Activated naive CD8-positive, alpha-beta T cell treated with anti-CD3 and anti-CD28 coated beads, Interleukin-2, amount 50 U/mL, for 16 hours (primary cell): ENCODE data around the gene ZNF775.

Experiments used
- DNase-seq: peaks from one replicate; pipeline ENCODE4 v3.0.0-alpha.2; 2020; ENCODE audit warnings: low read depth, low spot score

ZNF775 gene

DNA sequence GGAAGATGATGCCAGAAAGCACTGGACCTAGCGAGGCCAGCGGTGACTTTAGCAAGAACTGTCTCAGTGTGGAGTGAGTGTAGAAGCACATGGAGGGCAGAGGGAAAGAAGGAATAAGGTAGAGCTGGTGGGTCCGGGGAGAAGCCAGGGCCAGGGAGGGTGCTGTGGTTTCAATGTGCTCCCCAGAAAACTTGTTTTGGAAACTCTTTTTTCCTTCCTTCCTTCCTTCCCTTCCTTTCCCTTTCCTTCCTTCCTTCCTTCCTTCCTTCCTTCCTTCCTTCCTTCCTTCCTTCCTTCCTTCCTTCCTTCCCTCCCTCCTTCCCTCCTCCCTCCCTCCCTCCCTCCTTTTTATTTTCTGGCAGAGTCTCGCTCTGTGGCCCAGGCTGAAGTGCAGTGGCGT is 32.2 kb upstream of the ZNF775 start:
- DNase-seq = no peak

DNA sequence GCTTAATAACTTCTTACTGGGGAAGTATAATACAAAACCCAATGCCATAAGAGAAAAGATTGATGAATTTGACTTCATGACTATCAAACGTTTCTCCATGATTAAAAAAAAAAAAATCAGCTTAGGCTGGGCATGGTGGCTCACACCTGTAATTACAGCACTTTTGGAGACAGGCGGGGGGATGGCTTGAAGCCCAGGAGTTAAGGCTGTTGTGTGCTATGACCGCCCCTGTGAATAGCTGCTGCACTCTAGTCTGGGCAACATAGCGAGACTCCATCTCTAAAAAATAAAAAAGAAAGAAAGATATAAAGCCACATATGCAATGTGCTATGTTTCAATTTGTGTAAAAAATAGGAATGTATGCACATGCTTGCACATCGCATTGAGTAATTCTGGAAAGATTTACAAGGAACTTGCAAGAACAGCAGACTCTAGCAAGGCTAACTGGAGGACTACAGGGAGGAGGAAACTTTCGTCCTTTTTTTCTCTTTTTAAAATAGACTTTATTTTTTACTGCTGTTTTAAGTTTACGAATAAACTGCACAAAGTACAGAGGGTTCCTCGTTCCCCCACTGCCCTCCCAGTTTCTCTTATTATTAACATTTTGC is 27.4 kb upstream of the ZNF775 start:
- no peak for DNase-seq

DNA sequence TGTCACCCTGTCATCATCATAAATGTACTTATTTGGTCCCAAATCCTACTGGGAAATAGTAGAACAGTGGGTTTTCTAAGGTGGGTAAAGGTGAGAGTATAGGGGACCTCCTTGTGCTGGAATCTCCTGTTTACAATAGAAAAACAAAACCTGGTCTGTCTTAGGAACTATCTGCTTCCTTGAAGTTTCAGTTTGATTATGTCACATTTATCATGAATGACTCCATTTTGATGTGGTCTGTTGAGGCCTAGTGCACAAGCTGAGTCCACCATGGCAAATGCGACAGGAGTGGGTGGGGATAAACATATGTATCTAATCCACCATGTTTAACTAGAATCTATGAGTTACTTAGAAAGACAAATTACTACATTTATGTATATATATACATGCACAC is 23.5 kb upstream of the ZNF775 start:
- no peak for DNase-seq

DNA sequence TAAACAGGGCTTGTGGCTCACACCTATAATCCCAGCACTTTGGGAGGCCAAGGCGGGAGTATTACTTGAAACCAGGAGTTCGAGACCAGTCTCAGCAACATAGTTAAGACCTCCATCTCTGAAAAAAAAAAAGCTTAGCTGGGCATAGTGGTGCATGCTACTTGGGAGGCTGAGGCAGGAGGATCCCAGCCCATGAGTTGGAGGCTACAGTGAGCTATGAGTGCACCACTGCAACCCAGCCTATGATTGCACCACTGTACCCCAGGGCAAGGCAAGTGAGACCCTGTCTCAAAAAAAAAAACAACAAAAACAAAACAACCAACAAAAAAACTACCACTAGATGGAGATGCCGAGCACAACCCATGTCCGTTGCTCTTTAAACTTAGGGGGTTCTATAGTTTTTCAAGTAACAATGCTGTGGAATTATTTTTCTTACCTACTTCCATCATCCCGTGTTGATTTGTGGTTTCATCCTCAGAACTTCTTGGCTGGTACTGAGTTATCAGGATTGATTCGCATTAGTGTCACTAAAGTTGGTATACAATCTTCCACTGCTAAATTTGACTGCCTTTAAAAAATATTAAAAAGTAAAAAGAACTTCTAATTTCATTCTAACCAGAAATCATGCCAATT is 22.7 kb upstream of the ZNF775 start:
- no peak for DNase-seq

DNA sequence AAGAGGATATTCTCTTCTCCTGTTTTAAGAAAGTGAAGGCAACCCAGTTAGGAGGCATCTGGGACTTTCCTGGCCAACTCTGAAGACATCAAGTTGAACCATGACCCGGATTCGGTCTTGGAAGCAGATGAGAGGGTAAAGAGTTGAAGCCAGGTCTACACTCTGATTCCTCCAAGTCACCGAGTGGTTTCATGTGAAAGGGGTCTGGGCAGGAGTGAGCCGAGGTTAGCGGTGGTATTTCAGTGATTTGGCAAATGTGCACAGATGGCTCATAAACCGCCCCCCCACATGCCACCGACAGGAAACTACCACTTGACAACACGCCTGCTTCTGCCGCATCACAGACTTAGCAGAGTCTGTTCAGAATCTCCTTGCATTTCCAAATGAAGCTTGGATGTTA is 21.9 kb upstream of the ZNF775 start:
- DNase-seq = no peak

DNA sequence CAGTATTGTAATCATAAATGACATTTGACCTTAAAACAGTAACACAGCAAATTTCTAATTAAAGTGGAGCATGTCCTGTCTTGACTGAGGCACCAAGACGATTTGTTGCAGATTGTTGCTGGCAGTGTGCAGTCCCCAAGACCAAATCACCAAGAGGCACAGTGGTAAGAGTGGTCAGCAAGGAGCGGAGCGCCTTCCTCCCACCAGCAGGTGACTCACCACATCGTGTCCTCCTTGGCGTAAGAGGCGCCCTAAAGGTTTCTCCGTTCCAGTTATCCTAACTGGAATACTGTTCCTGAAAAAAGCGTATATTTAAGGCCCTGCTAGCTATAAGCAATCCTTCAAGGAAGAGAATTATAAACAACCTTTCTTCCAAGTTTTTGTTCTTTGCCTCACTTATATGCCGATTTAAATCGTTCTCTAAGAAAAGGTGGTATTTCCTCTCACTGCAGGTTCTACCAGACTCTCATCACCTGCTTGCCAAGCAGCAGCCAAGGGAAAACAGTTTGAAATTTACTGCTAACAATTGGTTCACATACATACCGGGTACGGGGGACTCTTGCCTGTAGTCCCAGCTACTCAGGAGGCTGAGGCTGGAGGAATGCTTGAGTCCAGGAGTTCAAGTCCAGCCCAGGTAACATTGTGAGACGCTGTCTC is 21.2 kb upstream of the ZNF775 start:
- no peak for DNase-seq

DNA sequence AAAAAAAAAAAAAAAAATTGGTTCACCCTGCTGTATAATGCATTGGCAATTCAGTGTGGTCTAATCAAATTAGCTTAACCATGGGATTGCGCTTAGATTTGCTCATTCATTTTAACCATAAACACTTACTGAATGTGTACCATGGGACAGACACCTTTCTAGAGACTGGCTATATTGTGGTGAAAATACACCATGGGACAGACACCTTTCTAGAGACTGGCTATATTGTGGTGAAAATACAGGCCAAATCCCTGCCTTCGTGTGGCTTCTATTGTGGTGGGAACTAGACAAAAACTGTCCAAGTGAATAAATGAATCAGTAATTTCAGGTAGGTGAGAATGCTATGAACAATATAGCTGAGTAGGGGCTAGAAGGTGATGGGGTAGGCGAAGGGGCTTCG is 20.7 kb upstream of the ZNF775 start:
- no peak for DNase-seq

DNA sequence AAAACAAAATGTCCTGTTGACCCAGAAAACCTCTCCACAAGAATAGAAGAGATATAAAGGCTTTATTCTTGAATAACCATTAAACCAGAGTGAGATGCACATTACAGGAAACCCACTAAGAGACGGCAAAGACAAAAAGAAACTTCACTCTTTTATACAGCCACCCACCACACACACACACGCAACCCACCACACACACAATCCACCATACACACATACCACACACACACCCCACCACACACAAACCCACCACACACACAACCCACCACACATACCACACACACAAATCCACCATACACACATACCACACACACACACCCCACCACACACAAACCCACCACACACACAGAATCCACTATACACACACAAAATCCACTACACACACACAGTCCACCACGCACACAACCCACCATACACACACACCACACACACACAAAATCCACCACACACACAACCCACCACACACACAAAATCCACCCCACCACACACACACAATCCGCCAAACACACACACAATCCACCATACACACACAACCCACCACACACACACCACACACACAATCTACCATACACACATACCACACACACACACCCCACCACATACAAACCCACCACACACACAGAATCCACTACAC is 20.0 kb upstream of the ZNF775 start:
- no peak for DNase-seq

DNA sequence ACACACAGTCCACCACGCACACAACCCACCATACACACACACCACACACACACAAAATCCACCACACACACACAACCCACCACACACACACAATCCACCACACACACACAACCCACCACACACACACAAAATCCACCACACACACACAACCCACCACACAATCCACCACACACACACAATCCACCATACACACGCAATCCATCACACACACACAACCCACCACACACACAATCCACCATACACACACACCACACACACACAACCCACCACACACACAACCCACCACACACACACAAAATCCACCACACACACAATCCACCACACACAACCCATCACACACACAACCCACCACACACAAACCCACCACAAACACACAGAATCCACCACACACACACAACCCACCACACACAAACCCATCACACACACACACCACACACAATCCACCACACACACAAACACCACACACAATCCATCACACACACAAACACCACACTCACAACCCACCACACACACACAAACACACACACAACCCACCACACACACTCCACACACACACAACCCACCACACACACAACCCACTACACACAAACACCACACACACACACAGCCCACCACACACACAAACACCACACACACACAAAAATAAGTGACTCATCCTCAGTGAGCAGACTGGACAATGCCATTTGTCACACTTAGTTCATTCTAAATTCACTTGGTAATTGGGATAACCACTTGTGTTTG is 19.3 kb upstream of the ZNF775 start:
- no peak for DNase-seq

DNA sequence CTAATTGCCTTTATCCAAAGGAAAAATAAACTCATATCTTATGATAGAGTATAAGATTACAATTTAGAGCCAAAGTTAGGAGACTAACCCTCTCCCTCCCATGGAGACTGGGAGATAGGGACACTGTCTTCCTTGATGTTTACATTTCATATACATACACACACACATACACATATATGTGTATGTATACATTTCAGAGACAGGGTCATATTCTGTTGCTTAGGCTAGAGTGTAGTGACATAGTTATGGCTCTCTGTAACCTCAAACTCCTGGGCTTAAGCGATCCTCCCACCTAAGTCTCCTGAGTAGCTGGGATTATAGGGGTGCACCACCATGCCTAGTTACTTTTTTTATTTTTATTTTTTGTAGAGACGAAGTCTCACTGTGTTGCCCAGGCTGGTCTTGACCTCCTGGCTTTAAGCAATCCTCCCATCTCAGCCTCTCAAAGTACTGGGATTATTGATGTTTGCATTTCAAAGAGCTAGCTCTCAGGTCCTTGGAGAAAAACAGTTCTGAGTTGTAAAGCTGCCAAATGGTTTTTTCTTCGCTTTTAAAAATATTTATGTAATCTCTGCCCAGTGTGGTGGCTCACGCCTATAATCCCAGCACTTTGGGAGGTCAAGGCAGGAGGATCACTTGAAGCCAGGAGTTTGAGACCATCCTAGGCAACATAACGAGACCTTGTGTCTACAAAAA is 18.6 kb upstream of the ZNF775 start:
- no peak for DNase-seq

DNA sequence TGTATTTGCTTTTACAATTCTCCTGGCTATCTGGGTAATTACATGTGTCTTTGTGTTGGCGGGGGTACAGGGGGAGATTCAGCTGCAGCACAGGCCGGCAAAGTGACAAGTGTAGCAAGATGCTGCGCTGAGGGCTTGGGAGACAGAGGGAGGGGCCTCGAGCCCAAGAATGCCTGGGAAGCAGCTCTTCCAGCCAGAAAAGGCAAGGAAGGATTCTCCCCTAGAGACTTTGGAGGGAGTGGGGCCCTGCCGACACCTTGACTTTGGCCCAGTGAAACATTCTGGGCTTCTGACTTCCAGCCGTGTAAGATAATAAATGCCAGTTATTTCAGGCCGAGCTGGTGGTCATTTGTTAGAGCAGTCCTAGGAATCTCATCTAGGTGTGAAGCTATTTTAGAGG is 17.7 kb upstream of the ZNF775 start:
- DNase-seq = no peak

DNA sequence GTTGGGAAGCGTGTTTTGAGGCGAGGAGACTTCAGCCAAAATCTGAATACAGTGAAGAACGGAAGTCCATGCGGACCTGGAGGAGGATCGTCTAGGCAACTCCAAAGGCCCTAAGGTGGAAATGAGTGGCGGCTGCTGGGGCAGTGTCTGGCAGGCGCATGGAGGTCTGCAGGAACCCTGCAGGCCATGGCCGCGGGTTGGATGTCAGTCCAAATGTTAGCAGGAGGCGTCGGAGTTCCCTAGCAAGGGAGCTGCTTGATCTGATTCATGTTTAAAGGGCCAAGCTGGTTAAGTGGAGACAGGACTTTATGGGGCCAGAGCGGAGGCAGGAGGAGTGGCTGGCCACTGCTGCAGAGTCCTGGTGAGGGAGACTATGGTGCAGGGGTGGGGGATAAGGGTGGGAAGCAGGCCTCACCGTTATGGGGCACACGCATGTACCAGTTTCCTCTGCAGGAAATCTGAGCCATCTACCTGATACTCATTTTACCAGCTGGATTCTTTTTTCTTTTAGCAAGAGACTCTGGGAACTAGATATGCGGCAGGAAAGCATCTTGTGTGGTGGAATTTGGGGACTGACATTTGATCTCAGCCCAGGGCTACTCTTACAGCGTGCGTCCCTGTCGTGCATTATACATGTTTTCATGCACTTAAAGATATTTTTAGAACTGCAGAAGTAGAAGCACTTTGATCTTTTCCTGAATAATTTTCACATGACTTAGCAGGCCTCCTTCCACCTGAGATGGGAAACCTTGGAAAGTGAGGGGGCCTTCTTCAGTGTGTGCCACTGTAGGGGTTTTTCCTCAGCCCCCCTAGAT is 17.1 kb upstream of the ZNF775 start:
- no peak for DNase-seq

DNA sequence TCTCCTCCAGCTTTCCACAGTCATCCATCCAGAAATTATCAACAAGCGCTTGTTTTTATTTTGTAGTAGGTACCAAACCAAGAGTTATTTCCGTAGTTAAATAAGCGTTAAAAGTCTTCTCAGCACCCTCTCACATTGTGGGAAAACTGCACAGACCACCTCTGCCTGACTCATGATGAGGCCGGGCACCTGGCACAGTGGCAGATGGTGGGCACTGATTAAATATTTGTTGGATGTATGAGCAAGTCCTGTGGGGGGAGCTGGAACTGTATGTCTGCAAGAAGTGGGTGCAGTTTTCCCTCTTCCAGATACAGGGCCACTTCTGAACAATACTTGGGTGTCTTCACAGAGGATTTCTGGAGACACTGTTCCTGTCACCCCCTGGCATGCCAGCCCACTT is 15.8 kb upstream of the ZNF775 start:
- no peak for DNase-seq

DNA sequence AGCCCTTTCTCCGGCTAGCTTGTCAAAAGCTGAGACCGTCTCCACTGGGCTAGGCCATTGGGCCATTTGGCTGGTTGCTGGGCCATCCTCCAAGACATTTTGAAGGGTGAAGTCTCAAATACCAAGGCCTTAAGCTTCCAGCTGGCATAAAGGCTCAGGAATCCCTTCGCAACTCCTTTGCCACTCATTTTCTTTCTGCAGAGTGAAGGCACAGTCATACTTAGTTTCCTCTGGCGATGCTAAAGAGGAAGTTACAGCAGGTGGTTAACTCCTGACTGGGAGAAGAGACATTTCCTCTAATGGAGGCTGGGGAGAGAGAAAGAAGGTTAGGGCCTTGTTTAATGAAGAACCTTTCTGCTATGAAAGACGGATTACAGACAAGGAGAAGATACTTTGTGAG is 15.3 kb upstream of the ZNF775 start:
- no peak for DNase-seq

DNA sequence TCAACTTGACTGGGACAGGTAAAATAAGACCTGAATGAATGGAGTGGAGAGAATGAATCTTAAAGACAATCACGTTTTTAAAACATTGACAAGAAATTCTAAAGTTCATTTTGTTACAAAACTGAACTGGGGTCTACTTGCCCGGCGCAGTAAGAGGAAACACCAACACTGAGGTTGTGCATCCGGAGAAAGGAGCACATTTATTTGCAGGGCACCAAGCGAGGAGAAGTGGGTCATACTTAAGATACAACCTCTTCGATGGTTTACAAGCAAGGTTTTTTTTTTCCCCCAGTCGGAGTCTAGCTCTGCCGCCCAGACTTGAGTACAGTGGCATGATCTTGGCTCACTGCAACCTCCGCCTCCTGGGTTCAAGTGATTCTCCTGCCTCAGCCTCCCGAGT is 13.9 kb upstream of the ZNF775 start:
- DNase-seq = no peak

DNA sequence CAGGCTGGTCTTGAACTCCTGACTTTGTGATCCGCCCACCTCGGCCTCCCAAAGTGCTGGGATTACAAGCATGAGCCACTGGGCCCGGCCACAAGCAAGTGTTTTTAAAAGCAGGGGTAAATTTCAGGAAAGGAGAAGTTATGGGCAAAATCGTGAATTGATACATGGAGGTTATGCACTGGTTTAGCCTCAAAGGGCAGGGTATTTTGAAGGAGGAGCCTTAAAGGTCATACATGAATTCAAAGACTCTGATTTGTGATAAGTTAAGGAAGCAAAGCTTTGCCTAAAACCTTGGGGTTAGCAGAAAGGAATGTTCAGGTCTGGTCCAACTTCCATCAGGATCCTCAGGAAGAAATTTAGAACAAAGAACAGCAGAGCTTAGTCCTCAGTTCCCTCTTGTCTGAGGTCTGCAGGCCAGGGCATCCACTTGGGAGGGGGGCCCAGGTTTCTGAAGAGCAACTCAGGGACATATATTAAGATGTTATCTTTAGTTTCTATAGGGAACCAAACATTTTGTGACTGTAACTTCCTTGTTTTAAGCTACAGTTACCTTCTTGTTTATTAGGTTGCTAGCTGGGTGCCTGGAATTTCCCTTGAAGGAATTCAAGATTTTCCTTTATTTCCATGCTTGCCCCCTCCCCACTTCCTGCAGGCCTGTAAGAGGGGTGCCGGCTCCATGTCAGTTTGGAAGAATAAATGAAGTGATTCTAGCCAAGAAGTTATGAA is 13.3 kb upstream of the ZNF775 start:
- no peak for DNase-seq

DNA sequence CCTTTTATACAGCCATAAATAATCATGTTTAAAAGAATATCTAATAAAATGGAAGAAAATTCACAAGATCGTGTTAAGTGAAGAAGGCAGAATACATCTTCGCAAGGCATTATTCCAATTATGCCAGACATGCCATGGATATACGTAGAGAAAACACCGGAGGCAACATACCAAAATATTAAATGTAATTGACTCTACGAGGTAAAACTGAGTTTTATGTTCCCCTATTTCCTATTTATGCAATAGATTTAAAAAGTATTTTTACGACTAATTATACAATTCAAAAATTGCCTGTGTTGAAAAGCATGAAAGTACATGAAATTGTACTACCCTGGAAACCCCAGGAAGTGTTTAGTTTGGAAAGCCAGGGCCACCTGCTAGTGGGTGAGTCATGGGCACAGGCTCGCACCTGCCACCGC is 11.4 kb upstream of the ZNF775 start:
- DNase-seq = no peak

DNA sequence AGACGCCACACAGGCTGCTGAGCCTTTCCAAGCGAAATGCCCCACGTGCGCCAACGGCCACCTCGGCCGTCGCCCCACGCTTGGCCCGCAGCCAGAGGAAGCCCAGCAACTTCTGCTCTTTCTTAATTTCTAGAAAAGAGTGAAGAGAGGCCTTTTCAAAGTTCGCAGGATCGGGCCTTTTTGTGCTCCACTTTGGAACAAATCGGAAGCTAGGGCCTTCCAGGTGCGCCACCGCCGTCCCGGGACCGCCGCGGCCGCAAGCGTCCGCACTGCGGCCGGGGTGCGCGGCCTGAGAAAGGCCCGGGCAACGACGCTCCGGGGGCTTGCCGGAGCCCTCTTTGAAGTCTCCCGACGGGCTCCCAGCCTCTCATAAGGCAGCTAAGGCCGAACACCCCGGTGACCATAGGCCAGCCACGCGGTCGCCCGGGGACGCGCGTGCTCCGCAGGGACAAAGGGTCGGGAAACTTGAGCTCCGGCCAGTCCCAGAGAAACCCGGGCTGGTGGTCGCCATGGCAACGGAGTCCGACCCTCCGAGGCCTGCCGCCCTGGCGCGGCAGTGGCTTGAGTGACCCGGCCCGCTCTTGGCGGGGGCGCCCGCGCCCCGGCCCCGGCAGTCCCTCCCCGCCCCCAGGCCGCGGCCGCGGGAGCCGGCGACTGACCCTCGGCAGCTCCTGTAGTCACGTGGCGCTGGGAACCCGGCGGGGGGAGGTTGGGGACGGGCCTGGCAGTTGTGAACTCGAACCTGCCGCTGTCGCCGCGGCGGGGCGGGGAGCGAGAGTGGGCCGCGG is 10.8 kb upstream of the ZNF775 start, which contains the start of gene REPIN1:
Gene REPIN1, plus strand, starts transcription at position 727 of the 788 bp plus-strand sequence. CDS start 890 bp downstream, outside the sequence.
- DNase-seq = peak; percentile 66
